ENCODE data around the gene CD44.

Gene CD44

DNA sequence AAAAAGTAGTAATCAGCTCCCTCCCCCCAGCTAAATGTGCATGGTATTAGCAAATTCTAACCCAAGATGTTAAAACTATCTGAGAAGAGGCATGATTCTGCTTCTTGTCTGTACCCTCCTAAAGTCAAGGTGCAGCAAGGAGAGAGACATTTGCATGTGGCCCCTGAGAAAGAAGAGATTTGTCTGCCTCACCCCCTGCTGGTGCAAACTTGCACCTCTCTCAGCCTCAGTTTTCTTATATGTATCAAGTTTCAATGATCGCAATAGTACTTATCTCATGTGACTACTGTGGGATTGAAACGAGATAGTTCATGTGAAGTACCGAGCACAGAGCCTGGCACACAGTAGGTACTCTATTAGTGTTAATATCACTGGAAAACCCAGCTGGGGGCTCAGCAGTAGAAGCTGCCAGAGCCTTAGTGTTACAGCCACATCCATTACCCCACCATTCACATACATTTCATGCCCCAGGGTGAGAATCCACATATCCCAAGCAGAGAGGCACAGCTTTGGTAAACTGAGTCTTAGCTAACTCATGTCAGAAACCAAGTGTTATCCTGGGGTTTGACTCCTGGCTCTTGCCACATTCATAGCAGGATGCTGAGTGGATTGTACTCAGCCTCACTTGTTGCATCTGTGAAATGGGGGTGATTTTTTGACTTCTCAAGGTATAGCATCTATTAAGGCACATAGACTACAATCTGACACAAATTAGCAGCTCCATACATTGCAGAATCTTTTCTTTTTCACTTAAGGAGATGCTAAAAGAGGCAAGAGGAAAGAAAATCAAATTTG is 24.9 kb downstream of the CD44 start:
- H3K4me3 ChIP-seq (ENCODE audit: low read depth in 1 of 5, low read length in 5 of 5) = no peak overlapping the region
- H3K36me3 ChIP-seq (ENCODE audit: control insufficient read depth in 5 of 5, insufficient read depth in 5 of 5, low read length in 5 of 5) = no peaks in the 10 kb centered on the region
- no peaks in the 10 kb centered on the region for H3K9me3 ChIP-seq (ENCODE audit: control insufficient read depth in 5 of 5, low read length in 5 of 5)
- H3K27me3 ChIP-seq (ENCODE audit: control insufficient read depth in 5 of 5, insufficient read depth in 4 of 5, low read length in 5 of 5) = no peaks in the 10 kb centered on the region
- no peak overlapping the region for H3K9ac ChIP-seq (ENCODE audit: low read length in 5 of 5)
- H3K4me1 ChIP-seq (ENCODE audit: control insufficient read depth in 5 of 5, insufficient read depth in 5 of 5, low read length in 5 of 5) = peaks cover 9 to 83% (median 76%) of the 10 kb centered on the region in 5 donors
- peak overlapping the region; percentile 6 for H3K27ac ChIP-seq (ENCODE audit: low read depth, low read length)

DNA sequence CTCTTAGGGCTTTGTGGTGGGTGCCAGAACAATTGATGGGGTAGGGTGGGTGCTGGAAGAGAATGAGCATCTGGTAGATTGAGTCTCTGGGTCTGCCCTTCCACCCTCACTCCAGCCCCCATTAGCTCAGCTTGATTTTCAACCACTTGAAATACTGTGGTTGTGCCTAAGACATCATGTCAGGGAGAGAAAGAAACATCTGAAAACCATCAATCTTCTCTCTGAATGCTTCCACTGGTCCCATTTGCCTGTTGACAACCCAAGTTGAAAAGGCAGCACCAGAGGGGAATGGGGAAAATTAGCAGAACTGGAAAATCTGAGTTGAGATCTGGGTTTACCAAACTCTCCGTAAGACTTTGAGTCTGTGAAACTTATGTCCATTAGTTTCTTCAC is 26.1 kb downstream of the CD44 start:
- H3K27ac ChIP-seq (ENCODE audit: low read depth, low read length) = peak overlapping the region; percentile 66
- H3K4me1 ChIP-seq (ENCODE audit: control insufficient read depth in 5 of 5, insufficient read depth in 5 of 5, low read length in 5 of 5) = peaks cover 5 to 81% (median 74%) of the 10 kb centered on the region in 5 donors
- H3K9me3 ChIP-seq (ENCODE audit: control insufficient read depth in 5 of 5, low read length in 5 of 5) = no peaks in the 10 kb centered on the region
- no peak overlapping the region for H3K9ac ChIP-seq (ENCODE audit: low read length in 5 of 5)
- no peaks in the 10 kb centered on the region for H3K27me3 ChIP-seq (ENCODE audit: control insufficient read depth in 5 of 5, insufficient read depth in 4 of 5, low read length in 5 of 5)
- H3K36me3 ChIP-seq (ENCODE audit: control insufficient read depth in 5 of 5, insufficient read depth in 5 of 5, low read length in 5 of 5) = no peaks in the 10 kb centered on the region
- no peak overlapping the region for H3K4me3 ChIP-seq (ENCODE audit: low read depth in 1 of 5, low read length in 5 of 5)

- Histone ChIP-seq H3K4me3 (ENCODE audit: low read depth in 1 of 5, low read length in 5 of 5) (peak overlapping the region in 1 of 5 donors; percentile 17), H3K9ac (ENCODE audit: low read length in 5 of 5) (no peak overlapping the region), H3K36me3 (ENCODE audit: control insufficient read depth in 5 of 5, insufficient read depth in 5 of 5, low read length in 5 of 5) (no peaks in the 10 kb centered on the region), H3K4me1 (ENCODE audit: control insufficient read depth in 5 of 5, insufficient read depth in 5 of 5, low read length in 5 of 5) (peaks cover 9 to 87% (median 76%) of the 10 kb centered on the region in 5 donors), H3K27me3 (ENCODE audit: control insufficient read depth in 5 of 5, insufficient read depth in 4 of 5, low read length in 5 of 5) (no peaks in the 10 kb centered on the region), H3K9me3 (ENCODE audit: control insufficient read depth in 5 of 5, low read length in 5 of 5) (no peaks in the 10 kb centered on the region), H3K27ac (ENCODE audit: low read depth, low read length) (peak overlapping the region; percentile 66)
Observed at GRCh38 chr11:35165423-35166368, 26.7 kb downstream of the CD44 start.

GRCh38 chr11:35166369-35167360 is 27.7 kb downstream of the CD44 start:
- peaks cover 9 to 86% (median 81%) of the 10 kb centered on the region in 5 donors for H3K4me1 ChIP-seq (ENCODE audit: control insufficient read depth in 5 of 5, insufficient read depth in 5 of 5, low read length in 5 of 5)
- H3K27me3 ChIP-seq (ENCODE audit: control insufficient read depth in 5 of 5, insufficient read depth in 4 of 5, low read length in 5 of 5) = no peaks in the 10 kb centered on the region
- H3K9ac ChIP-seq (ENCODE audit: low read length in 5 of 5) = peak overlapping the region in 1 of 5 donors; percentile 50
- H3K9me3 ChIP-seq (ENCODE audit: control insufficient read depth in 5 of 5, low read length in 5 of 5) = no peaks in the 10 kb centered on the region
- peak overlapping the region; percentile 66 for H3K27ac ChIP-seq (ENCODE audit: low read depth, low read length)
- no peaks in the 10 kb centered on the region for H3K36me3 ChIP-seq (ENCODE audit: control insufficient read depth in 5 of 5, insufficient read depth in 5 of 5, low read length in 5 of 5)
- peak overlapping the region in 2 of 5 donors; percentile 14 to 17 for H3K4me3 ChIP-seq (ENCODE audit: low read depth in 1 of 5, low read length in 5 of 5)

DNA sequence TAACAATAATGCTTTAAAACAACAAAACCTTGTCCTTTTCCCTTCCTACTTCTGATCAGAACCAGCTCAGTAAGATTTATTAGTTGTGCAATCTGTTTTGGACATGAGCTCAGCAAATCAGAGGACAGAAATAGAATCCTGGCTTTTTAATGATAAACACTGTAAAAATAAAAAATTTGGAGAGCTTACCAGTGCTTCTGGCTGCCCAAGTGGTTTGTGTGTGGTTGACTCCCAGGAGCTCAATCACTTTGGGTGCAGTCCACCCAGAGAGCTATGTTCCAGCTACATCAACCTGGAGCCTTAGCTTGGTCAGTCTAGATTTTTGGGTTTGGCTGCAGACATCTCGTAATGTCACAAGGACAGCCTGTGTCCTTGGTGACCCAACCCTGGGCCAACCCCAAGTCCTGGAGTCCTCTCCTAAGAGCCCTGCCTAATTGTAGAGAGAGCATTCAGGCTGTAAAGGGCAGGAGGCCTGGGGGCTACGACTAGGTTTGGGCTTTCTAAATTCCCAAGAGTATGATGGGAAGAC is 28.5 kb downstream of the CD44 start:
- H3K27ac ChIP-seq (ENCODE audit: low read depth, low read length) = peak overlapping the region; percentile 66
- peak overlapping the region in 1 of 5 donors; percentile 50 for H3K9ac ChIP-seq (ENCODE audit: low read length in 5 of 5)
- H3K4me1 ChIP-seq (ENCODE audit: control insufficient read depth in 5 of 5, insufficient read depth in 5 of 5, low read length in 5 of 5) = peaks cover 7 to 80% (median 75%) of the 10 kb centered on the region in 5 donors
- H3K27me3 ChIP-seq (ENCODE audit: control insufficient read depth in 5 of 5, insufficient read depth in 4 of 5, low read length in 5 of 5) = no peaks in the 10 kb centered on the region
- H3K9me3 ChIP-seq (ENCODE audit: control insufficient read depth in 5 of 5, low read length in 5 of 5) = no peaks in the 10 kb centered on the region
- H3K36me3 ChIP-seq (ENCODE audit: control insufficient read depth in 5 of 5, insufficient read depth in 5 of 5, low read length in 5 of 5) = no peaks in the 10 kb centered on the region
- H3K4me3 ChIP-seq (ENCODE audit: low read depth in 1 of 5, low read length in 5 of 5) = peak overlapping the region in 1 of 5 donors; percentile 8

- H3K9ac ChIP-seq (ENCODE audit: low read length in 5 of 5) = no peak overlapping the region
- peak overlapping the region; percentile 66 for H3K27ac ChIP-seq (ENCODE audit: low read depth, low read length)
- H3K4me1 ChIP-seq (ENCODE audit: control insufficient read depth in 5 of 5, insufficient read depth in 5 of 5, low read length in 5 of 5) = peaks cover 7 to 77% (median 75%) of the 10 kb centered on the region in 5 donors
Observed at GRCh38 chr11:35168671-35169070, 29.7 kb downstream of the CD44 start.

DNA sequence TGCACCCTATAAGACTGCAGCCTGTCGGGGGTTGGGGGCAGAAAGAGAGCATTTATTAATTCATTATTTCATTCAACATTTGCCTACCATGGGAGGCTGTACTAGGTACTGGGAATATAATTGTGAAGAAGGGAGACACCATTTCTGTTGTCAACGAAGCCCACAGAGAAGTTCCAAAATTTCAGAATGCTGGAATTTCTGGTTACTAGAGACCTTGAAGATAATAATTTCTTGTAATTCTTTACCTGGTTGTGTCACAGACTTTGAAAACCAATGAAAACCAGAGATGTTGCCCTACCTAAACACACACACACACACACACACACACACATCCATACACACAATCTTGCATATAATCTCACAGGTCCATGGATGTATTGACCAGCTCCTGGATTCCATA is 30.1 kb downstream of the CD44 start:
- peaks cover 7 to 77% (median 75%) of the 10 kb centered on the region in 5 donors for H3K4me1 ChIP-seq (ENCODE audit: control insufficient read depth in 5 of 5, insufficient read depth in 5 of 5, low read length in 5 of 5)

More at GRCh38 chr11:35168671-35169070, 29.7 kb downstream of the CD44 start:
- no peaks in the 10 kb centered on the region for H3K9me3 ChIP-seq (ENCODE audit: control insufficient read depth in 5 of 5, low read length in 5 of 5)
- no peak overlapping the region for H3K4me3 ChIP-seq (ENCODE audit: low read depth in 1 of 5, low read length in 5 of 5)
- H3K27me3 ChIP-seq (ENCODE audit: control insufficient read depth in 5 of 5, insufficient read depth in 4 of 5, low read length in 5 of 5) = no peaks in the 10 kb centered on the region
- no peaks in the 10 kb centered on the region for H3K36me3 ChIP-seq (ENCODE audit: control insufficient read depth in 5 of 5, insufficient read depth in 5 of 5, low read length in 5 of 5)

DNA sequence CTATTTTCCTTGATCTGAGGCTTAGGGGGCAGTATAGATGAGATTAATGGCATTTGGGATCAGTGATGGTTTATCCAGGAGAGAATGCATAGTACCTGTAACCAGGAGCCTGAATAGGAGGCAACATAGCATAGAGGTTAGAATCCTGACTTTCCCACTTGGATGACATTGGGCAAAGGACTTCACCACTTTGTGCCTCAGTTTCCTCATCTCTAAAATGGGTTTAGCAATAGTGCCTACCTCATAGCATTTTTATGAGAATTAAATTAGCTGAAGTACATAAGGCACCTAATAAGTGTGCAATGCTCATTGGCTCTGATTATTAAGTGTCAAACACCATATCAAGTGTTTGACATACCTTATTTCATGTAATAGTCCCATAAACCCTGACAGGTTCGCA is 30.8 kb downstream of the CD44 start:
- H3K4me3 ChIP-seq (ENCODE audit: low read depth in 1 of 5, low read length in 5 of 5) = no peak overlapping the region
- peaks cover 7 to 78% (median 75%) of the 10 kb centered on the region in 5 donors for H3K4me1 ChIP-seq (ENCODE audit: control insufficient read depth in 5 of 5, insufficient read depth in 5 of 5, low read length in 5 of 5)
- H3K9me3 ChIP-seq (ENCODE audit: control insufficient read depth in 5 of 5, low read length in 5 of 5) = no peaks in the 10 kb centered on the region
- H3K27me3 ChIP-seq (ENCODE audit: control insufficient read depth in 5 of 5, insufficient read depth in 4 of 5, low read length in 5 of 5) = no peaks in the 10 kb centered on the region
- H3K27ac ChIP-seq (ENCODE audit: low read depth, low read length) = peak overlapping the region; percentile 70
- H3K9ac ChIP-seq (ENCODE audit: low read length in 5 of 5) = no peak overlapping the region
- no peaks in the 10 kb centered on the region for H3K36me3 ChIP-seq (ENCODE audit: control insufficient read depth in 5 of 5, insufficient read depth in 5 of 5, low read length in 5 of 5)

More for the DNA sequence above, 30.1 kb downstream of the CD44 start:
- Histone ChIP-seq H3K27me3 (ENCODE audit: control insufficient read depth in 5 of 5, insufficient read depth in 4 of 5, low read length in 5 of 5) (no peaks in the 10 kb centered on the region), H3K27ac (ENCODE audit: low read depth, low read length) (peak overlapping the region; percentile 70), H3K36me3 (ENCODE audit: control insufficient read depth in 5 of 5, insufficient read depth in 5 of 5, low read length in 5 of 5) (no peaks in the 10 kb centered on the region), H3K4me3 (ENCODE audit: low read depth in 1 of 5, low read length in 5 of 5) (no peak overlapping the region), H3K9me3 (ENCODE audit: control insufficient read depth in 5 of 5, low read length in 5 of 5) (no peaks in the 10 kb centered on the region), H3K9ac (ENCODE audit: low read length in 5 of 5) (no peak overlapping the region)

DNA sequence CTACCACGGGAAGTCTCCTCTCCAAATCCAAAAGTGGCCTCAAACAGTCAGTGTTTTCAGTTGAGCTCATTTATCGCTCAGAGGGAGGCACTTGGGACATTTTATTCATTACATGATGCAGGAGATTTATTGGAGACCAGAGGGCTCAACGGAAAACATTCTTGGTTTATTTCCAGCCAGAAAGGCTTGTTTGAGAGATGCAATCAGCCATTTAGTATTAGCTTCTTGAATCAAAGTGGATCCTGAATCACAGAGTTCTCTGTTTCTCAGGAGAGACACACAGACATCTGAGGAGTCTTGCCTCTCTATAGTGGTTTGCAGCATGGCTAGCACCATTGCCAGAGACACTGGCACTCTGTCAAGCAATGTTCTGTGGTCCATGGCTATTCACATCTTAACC is 31.5 kb downstream of the CD44 start:
- Histone ChIP-seq H3K27me3 (ENCODE audit: control insufficient read depth in 5 of 5, insufficient read depth in 4 of 5, low read length in 5 of 5) (no peaks in the 10 kb centered on the region), H3K4me1 (ENCODE audit: control insufficient read depth in 5 of 5, insufficient read depth in 5 of 5, low read length in 5 of 5) (peaks cover 7 to 76% (median 74%) of the 10 kb centered on the region in 5 donors), H3K27ac (ENCODE audit: low read depth, low read length) (peak overlapping the region; percentile 70), H3K9me3 (ENCODE audit: control insufficient read depth in 5 of 5, low read length in 5 of 5) (no peaks in the 10 kb centered on the region), H3K36me3 (ENCODE audit: control insufficient read depth in 5 of 5, insufficient read depth in 5 of 5, low read length in 5 of 5) (no peaks in the 10 kb centered on the region), H3K4me3 (ENCODE audit: low read depth in 1 of 5, low read length in 5 of 5) (no peak overlapping the region), H3K9ac (ENCODE audit: low read length in 5 of 5) (no peak overlapping the region)

Measured in subcutaneous abdominal adipose tissue (tissue), 5 donors.